ENCODE results near the gene RET.

Gene RET

GRCh38 chr10:43077421-43078171 lies 727 bp downstream of the RET start:
- peak overlapping the region; percentile 79 for H3K56ac ChIP-seq (ENCODE audit: low read length)
- no peak overlapping the region for H2BK120ac ChIP-seq (ENCODE audit: low read depth, low read length)
- WGBS (ENCODE audit: extremely low coverage, insufficient coverage, low lambda C conversion rate) = no CpG with 5 or more reads among the region's 72 CpGs
- no peaks in the 10 kb centered on the region for H3K79me2 ChIP-seq (ENCODE audit: control insufficient read depth, insufficient read depth, low read length)
- H3K27me3 ChIP-seq (ENCODE audit: insufficient read depth, low read length, poor library complexity) = peaks cover 10% of the 10 kb centered on the region
- no peak overlapping the region for H3K18ac ChIP-seq (ENCODE audit: low read length)
- no peak overlapping the region for H3K4ac ChIP-seq (ENCODE audit: low read depth, low read length)
- no peak overlapping the region for H3K23ac ChIP-seq (ENCODE audit: low read length)
- peak overlapping the region; percentile 7 for H3K4me3 ChIP-seq (ENCODE audit: low read length)
- H2BK5ac ChIP-seq (ENCODE audit: low read length) = no peak overlapping the region
- peak overlapping the region; percentile 71 for H3K4me2 ChIP-seq (ENCODE audit: low read length)
- no peak overlapping the region for H3K27ac ChIP-seq (ENCODE audit: low read depth, low read length)
- H3K79me1 ChIP-seq (ENCODE audit: low read length) = no peaks in the 10 kb centered on the region
- no peaks in the 10 kb centered on the region for H3K36me3 ChIP-seq (ENCODE audit: control insufficient read depth, insufficient read depth, low read length)
- DNase-seq = peak; percentile 18
- no peak overlapping the region for H4K8ac ChIP-seq (ENCODE audit: low read depth, low read length)
- no peak overlapping the region for H4K5ac ChIP-seq (ENCODE audit: low read length)
- H3K4me1 ChIP-seq (ENCODE audit: control insufficient read depth, low read depth, low read length) = no peaks in the 10 kb centered on the region
- H2AK5ac ChIP-seq (ENCODE audit: low read length) = no peak overlapping the region
- peak overlapping the region; percentile 66 for H3K9ac ChIP-seq (ENCODE audit: low read length)
- no peak overlapping the region for H2BK15ac ChIP-seq (replicated peaks; ENCODE audit: low read depth)

GRCh38 chr10:43078175-43078985 lies 1.5 kb downstream of the RET start:
- H3K9ac ChIP-seq (ENCODE audit: low read length) = no peak overlapping the region
- no CpG with 5 or more reads among the region's 14 CpGs for WGBS (ENCODE audit: extremely low coverage, insufficient coverage, low lambda C conversion rate)
- H3K27me3 ChIP-seq (ENCODE audit: insufficient read depth, low read length, poor library complexity) = peaks cover 10% of the 10 kb centered on the region
- H3K18ac ChIP-seq (ENCODE audit: low read length) = no peak overlapping the region
- no peak overlapping the region for H3K4me2 ChIP-seq (ENCODE audit: low read length)
- no peak overlapping the region for H3K4me3 ChIP-seq (ENCODE audit: low read length)
- H3K23ac ChIP-seq (ENCODE audit: low read length) = no peak overlapping the region
- H2BK15ac ChIP-seq (replicated peaks; ENCODE audit: low read depth) = no peak overlapping the region
- no peak overlapping the region for H2BK120ac ChIP-seq (ENCODE audit: low read depth, low read length)
- no peaks in the 10 kb centered on the region for H3K4me1 ChIP-seq (ENCODE audit: control insufficient read depth, low read depth, low read length)
- no peak overlapping the region for H2BK5ac ChIP-seq (ENCODE audit: low read length)
- H3K79me2 ChIP-seq (ENCODE audit: control insufficient read depth, insufficient read depth, low read length) = no peaks in the 10 kb centered on the region
- H4K5ac ChIP-seq (ENCODE audit: low read length) = no peak overlapping the region
- DNase-seq = no peak
- no peaks in the 10 kb centered on the region for H3K79me1 ChIP-seq (ENCODE audit: low read length)
- no peak overlapping the region for H3K56ac ChIP-seq (ENCODE audit: low read length)
- H3K27ac ChIP-seq (ENCODE audit: low read depth, low read length) = no peak overlapping the region
- H3K4ac ChIP-seq (ENCODE audit: low read depth, low read length) = no peak overlapping the region
- H4K8ac ChIP-seq (ENCODE audit: low read depth, low read length) = no peak overlapping the region
- H3K36me3 ChIP-seq (ENCODE audit: control insufficient read depth, insufficient read depth, low read length) = no peaks in the 10 kb centered on the region
- H2AK5ac ChIP-seq (ENCODE audit: low read length) = no peak overlapping the region

GRCh38 chr10:43078986-43079273 lies 2.1 kb downstream of the RET start:
- Histone ChIP-seq H3K56ac (ENCODE audit: low read length) (no peak overlapping the region), H3K27ac (ENCODE audit: low read depth, low read length) (no peak overlapping the region), H3K18ac (ENCODE audit: low read length) (no peak overlapping the region), H3K9ac (ENCODE audit: low read length) (no peak overlapping the region), H3K27me3 (ENCODE audit: insufficient read depth, low read length, poor library complexity) (peaks cover 10% of the 10 kb centered on the region), H3K79me1 (ENCODE audit: low read length) (no peaks in the 10 kb centered on the region), H2BK120ac (ENCODE audit: low read depth, low read length) (no peak overlapping the region), H2BK5ac (ENCODE audit: low read length) (no peak overlapping the region), H2BK15ac (replicated peaks; ENCODE audit: low read depth) (no peak overlapping the region), H3K4me1 (ENCODE audit: control insufficient read depth, low read depth, low read length) (no peaks in the 10 kb centered on the region), H3K36me3 (ENCODE audit: control insufficient read depth, insufficient read depth, low read length) (no peaks in the 10 kb centered on the region), H4K5ac (ENCODE audit: low read length) (no peak overlapping the region), H2AK5ac (ENCODE audit: low read length) (no peak overlapping the region), H3K79me2 (ENCODE audit: control insufficient read depth, insufficient read depth, low read length) (no peaks in the 10 kb centered on the region), H3K4ac (ENCODE audit: low read depth, low read length) (no peak overlapping the region), H3K4me3 (ENCODE audit: low read length) (no peak overlapping the region), H4K8ac (ENCODE audit: low read depth, low read length) (no peak overlapping the region), H3K23ac (ENCODE audit: low read length) (no peak overlapping the region), H3K4me2 (ENCODE audit: low read length) (no peak overlapping the region)
- no CpG with 5 or more reads among the region's 10 CpGs for WGBS (ENCODE audit: extremely low coverage, insufficient coverage, low lambda C conversion rate)
- peak; percentile 49 for DNase-seq

- Histone ChIP-seq H3K79me2 (ENCODE audit: control insufficient read depth, insufficient read depth, low read length) (no peaks in the 10 kb centered on the region), H4K5ac (ENCODE audit: low read length) (no peak overlapping the region), H2BK120ac (ENCODE audit: low read depth, low read length) (no peak overlapping the region), H2AK5ac (ENCODE audit: low read length) (no peak overlapping the region), H3K27ac (ENCODE audit: low read depth, low read length) (no peak overlapping the region), H4K8ac (ENCODE audit: low read depth, low read length) (no peak overlapping the region), H3K56ac (ENCODE audit: low read length) (no peak overlapping the region), H3K4me2 (ENCODE audit: low read length) (no peak overlapping the region), H3K4ac (ENCODE audit: low read depth, low read length) (no peak overlapping the region), H3K4me3 (ENCODE audit: low read length) (no peak overlapping the region), H3K36me3 (ENCODE audit: control insufficient read depth, insufficient read depth, low read length) (no peaks in the 10 kb centered on the region), H2BK15ac (replicated peaks; ENCODE audit: low read depth) (no peak overlapping the region), H3K23ac (ENCODE audit: low read length) (no peak overlapping the region), H3K27me3 (ENCODE audit: insufficient read depth, low read length, poor library complexity) (peaks cover 10% of the 10 kb centered on the region), H3K18ac (ENCODE audit: low read length) (no peak overlapping the region), H2BK5ac (ENCODE audit: low read length) (no peak overlapping the region), H3K79me1 (ENCODE audit: low read length) (no peaks in the 10 kb centered on the region), H3K4me1 (ENCODE audit: control insufficient read depth, low read depth, low read length) (no peaks in the 10 kb centered on the region), H3K9ac (ENCODE audit: low read length) (no peak overlapping the region)
- no peak for DNase-seq
- WGBS (ENCODE audit: extremely low coverage, insufficient coverage, low lambda C conversion rate) = no CpG with 5 or more reads among the region's 3 CpGs
These were observed 3.0 kb downstream of the RET start for GRCh38 chr10:43079856-43080255.

- Histone ChIP-seq H3K23ac (ENCODE audit: low read length) (no peak overlapping the region), H3K36me3 (ENCODE audit: control insufficient read depth, insufficient read depth, low read length) (no peaks in the 10 kb centered on the region), H3K79me1 (ENCODE audit: low read length) (no peaks in the 10 kb centered on the region), H3K4me2 (ENCODE audit: low read length) (no peak overlapping the region), H3K56ac (ENCODE audit: low read length) (no peak overlapping the region), H3K79me2 (ENCODE audit: control insufficient read depth, insufficient read depth, low read length) (no peaks in the 10 kb centered on the region), H3K4ac (ENCODE audit: low read depth, low read length) (no peak overlapping the region), H3K4me1 (ENCODE audit: control insufficient read depth, low read depth, low read length) (no peaks in the 10 kb centered on the region), H3K4me3 (ENCODE audit: low read length) (no peak overlapping the region), H2BK5ac (ENCODE audit: low read length) (no peak overlapping the region), H3K18ac (ENCODE audit: low read length) (no peak overlapping the region), H2BK120ac (ENCODE audit: low read depth, low read length) (no peak overlapping the region), H2AK5ac (ENCODE audit: low read length) (no peak overlapping the region), H4K5ac (ENCODE audit: low read length) (no peak overlapping the region), H3K9ac (ENCODE audit: low read length) (no peak overlapping the region), H4K8ac (ENCODE audit: low read depth, low read length) (no peak overlapping the region), H3K27me3 (ENCODE audit: insufficient read depth, low read length, poor library complexity) (peaks cover 10% of the 10 kb centered on the region), H2BK15ac (replicated peaks; ENCODE audit: low read depth) (no peak overlapping the region), H3K27ac (ENCODE audit: low read depth, low read length) (no peak overlapping the region)
- WGBS (ENCODE audit: extremely low coverage, insufficient coverage, low lambda C conversion rate) = no CpG with 5 or more reads among the region's 4 CpGs
- DNase-seq = no peak
These were observed 5.2 kb downstream of the RET start for GRCh38 chr10:43082087-43082486.
